Measurements from ENCODE around the gene MUC4. TPM values are rescaled to one million over a fixed set of nuclear protein-coding genes. Genes with fewer than 3 reads are reported as not detected.

MUC4 gene
- total RNA-seq, 1 experiment from 2014 or later, result not detected

DNA sequence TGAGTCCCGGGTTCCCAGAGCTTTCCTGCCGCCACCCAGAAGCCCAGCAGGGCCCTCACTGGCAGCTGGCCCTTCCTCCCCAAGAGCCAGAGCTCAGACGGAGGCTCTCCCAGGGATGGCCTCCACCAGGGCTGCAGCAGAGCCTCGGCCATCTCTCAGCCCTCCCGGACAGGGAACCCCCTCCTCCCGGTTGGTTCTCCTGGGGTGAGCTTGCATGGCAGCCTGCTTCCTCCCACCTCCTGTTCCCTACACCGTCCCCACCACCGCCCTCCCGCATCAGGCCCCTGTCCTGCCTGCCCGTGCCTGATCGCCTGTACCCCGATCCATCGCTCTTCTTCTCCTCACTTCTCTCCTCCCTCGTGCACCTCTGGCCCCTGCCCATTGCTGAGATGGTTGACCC lies 24.1 kb upstream of the MUC4 start:
- ChIA-PET POLR2A (ENCODE audit: low non-redundant PET) (no interaction called here), CTCF (no interaction called here)
- H3K27ac ChIP-seq (ENCODE audit: low read depth, low read length, poor library complexity, severe bottlenecking), result no peak overlapping the region
- DNase-seq (ENCODE audit: low spot score), result no peak
- H3K4me1 ChIP-seq (ENCODE audit: insufficient read depth, low read length, poor library complexity, severe bottlenecking), result no peaks in the 10 kb centered on the region
- TF ChIP-seq EZH2 (IDR thresholded peaks at IDR 0.05; ENCODE audit: borderline replicate concordance, low read depth, low read length, poor library complexity, severe bottlenecking), result no peak
- TF ChIP-seq, protein P1, sequence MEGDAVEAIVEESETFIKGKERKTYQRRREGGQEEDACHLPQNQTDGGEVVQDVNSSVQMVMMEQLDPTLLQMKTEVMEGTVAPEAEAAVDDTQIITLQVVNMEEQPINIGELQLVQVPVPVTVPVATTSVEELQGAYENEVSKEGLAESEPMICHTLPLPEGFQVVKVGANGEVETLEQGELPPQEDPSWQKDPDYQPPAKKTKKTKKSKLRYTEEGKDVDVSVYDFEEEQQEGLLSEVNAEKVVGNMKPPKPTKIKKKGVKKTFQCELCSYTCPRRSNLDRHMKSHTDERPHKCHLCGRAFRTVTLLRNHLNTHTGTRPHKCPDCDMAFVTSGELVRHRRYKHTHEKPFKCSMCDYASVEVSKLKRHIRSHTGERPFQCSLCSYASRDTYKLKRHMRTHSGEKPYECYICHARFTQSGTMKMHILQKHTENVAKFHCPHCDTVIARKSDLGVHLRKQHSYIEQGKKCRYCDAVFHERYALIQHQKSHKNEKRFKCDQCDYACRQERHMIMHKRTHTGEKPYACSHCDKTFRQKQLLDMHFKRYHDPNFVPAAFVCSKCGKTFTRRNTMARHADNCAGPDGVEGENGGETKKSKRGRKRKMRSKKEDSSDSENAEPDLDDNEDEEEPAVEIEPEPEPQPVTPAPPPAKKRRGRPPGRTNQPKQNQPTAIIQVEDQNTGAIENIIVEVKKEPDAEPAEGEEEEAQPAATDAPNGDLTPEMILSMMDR (conservative IDR thresholded peaks at IDR 0.05; ENCODE audit: low read depth, low read length), result no peak
- no TSS peak for BruUV-seq (replicated peaks)
- H3K4me3 ChIP-seq (ENCODE audit: low read depth, low read length, poor library complexity, severe bottlenecking), result no peak overlapping the region
- intact Hi-C loops (cut with micrococcal nuclease; ENCODE audit: unreplicated experiment), result no loop called here
- H3K9me3 ChIP-seq (ENCODE audit: low read depth, low read length, poor library complexity, severe bottlenecking), result no peaks in the 10 kb centered on the region
- H3K27me3 ChIP-seq (replicated peaks; ENCODE audit: insufficient read depth, low read depth, low read length, poor library complexity), result no peaks in the 10 kb centered on the region
- H3K36me3 ChIP-seq (ENCODE audit: insufficient read depth, low read length, poor library complexity, severe bottlenecking), result no peaks in the 10 kb centered on the region

DNA sequence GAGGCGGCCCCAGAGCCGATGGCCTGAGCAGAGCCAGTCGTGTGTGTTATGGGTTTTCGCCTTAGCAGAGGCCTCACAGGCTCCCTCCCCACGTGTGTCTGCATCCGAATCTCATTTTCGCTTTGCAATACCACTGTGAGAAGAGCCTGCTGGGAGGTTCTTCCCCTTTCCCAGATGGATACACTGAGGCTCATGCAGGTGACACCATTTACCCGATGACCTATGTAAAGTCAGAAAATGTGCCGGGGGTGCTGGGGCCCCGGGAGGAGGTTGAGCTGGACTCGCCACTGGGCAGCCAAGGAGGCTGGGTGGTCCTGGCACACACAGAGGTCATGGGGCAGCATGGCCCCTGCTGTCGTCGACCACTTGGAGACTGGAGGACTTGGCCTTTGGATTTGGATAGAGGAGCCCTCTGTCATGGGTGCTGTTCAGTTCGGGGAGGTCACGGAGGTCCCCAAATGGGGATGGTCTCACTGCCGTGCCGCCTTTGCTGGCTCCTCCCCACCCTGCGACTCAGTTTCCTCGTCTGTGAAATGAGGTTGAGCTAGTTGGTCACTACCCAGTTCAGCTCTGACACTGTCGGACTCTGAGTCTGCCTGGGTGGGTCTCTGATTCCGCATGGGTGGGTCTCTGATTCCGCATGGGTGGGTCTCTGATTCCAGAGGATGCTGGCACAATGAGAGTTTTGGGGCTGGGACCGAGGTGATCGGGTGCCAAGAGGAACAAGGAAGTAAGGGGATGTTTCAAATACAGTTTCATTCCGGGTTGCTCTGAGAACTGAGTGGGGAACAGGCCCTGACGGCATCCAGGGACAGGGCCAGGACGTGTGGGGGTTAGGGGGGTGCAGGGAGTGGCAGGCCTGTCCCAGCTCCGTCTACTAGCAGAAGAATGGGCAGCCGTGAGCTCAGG lies 23.2 kb upstream of the MUC4 start:
- no TSS peak for BruUV-seq (replicated peaks)
- intact Hi-C loops (cut with micrococcal nuclease; ENCODE audit: unreplicated experiment), result no loop called here
- Histone ChIP-seq H3K4me1 (ENCODE audit: insufficient read depth, low read length, poor library complexity, severe bottlenecking) (no peaks in the 10 kb centered on the region), H3K9me3 (ENCODE audit: low read depth, low read length, poor library complexity, severe bottlenecking) (no peaks in the 10 kb centered on the region), H3K36me3 (ENCODE audit: insufficient read depth, low read length, poor library complexity, severe bottlenecking) (no peaks in the 10 kb centered on the region), H3K4me3 (ENCODE audit: low read depth, low read length, poor library complexity, severe bottlenecking) (no peak overlapping the region), H3K27me3 (replicated peaks; ENCODE audit: insufficient read depth, low read depth, low read length, poor library complexity) (no peaks in the 10 kb centered on the region), H3K27ac (ENCODE audit: low read depth, low read length, poor library complexity, severe bottlenecking) (no peak overlapping the region)
- ChIA-PET POLR2A (ENCODE audit: low non-redundant PET) (no interaction called here), CTCF (no interaction called here)
- TF ChIP-seq EZH2 (IDR thresholded peaks at IDR 0.05; ENCODE audit: borderline replicate concordance, low read depth, low read length, poor library complexity, severe bottlenecking), result no peak
- TF ChIP-seq, protein P1 (conservative IDR thresholded peaks at IDR 0.05; ENCODE audit: low read depth, low read length), result no peak
- DNase-seq (ENCODE audit: low spot score), result no peak

- Histone ChIP-seq H3K36me3 (ENCODE audit: insufficient read depth, low read length, poor library complexity, severe bottlenecking) (no peaks in the 10 kb centered on the region), H3K27me3 (replicated peaks; ENCODE audit: insufficient read depth, low read depth, low read length, poor library complexity) (no peaks in the 10 kb centered on the region), H3K27ac (ENCODE audit: low read depth, low read length, poor library complexity, severe bottlenecking) (no peak overlapping the region), H3K4me1 (ENCODE audit: insufficient read depth, low read length, poor library complexity, severe bottlenecking) (no peaks in the 10 kb centered on the region), H3K9me3 (ENCODE audit: low read depth, low read length, poor library complexity, severe bottlenecking) (no peaks in the 10 kb centered on the region), H3K4me3 (ENCODE audit: low read depth, low read length, poor library complexity, severe bottlenecking) (no peak overlapping the region)
- intact Hi-C loops (cut with micrococcal nuclease; ENCODE audit: unreplicated experiment), result no loop called here
- TF ChIP-seq, protein P1 (conservative IDR thresholded peaks at IDR 0.05; ENCODE audit: low read depth, low read length), result no peak
- TF ChIP-seq EZH2 (IDR thresholded peaks at IDR 0.05; ENCODE audit: borderline replicate concordance, low read depth, low read length, poor library complexity, severe bottlenecking), result no peak
- ChIA-PET POLR2A (ENCODE audit: low non-redundant PET) (no interaction called here), CTCF (no interaction called here)
- BruUV-seq (replicated peaks), result no TSS peak
- no peak for DNase-seq (ENCODE audit: low spot score)
Measured at GRCh38 chr3:195829897-195830254, 18.1 kb upstream of the MUC4 start.

Measured in A673 (cell line).